ENCODE data around the gene DNAJA4.

- no peak for TF ChIP-seq CTCF (IDR thresholded peaks at IDR 0.05)
- TF ChIP-seq POLR2A (IDR thresholded peaks at IDR 0.05): no peak
- TF ChIP-seq POLR2AphosphoS5 (IDR thresholded peaks at IDR 0.05): no peak
Observed at GRCh38 chr15:78301828-78302227, 37.5 kb downstream of the DNAJA4 start.
